Anterior cingulate cortex (tissue), 58 donors: ENCODE data around the gene TRPM2.
A peak's percentile ranks its signal among the peaks of the same experiment; 100 is the strongest.

ENCODE experiments used
- DNase-seq, 58 donors: peaks; one replicate each; lab custom pipeline; 2025; lab: John Stamatoyannopoulos, UW

Gene TRPM2

GRCh38 chr21:44321846-44322450, 31.5 kb upstream of the TRPM2 start:
- DNase-seq: no peak

GRCh38 chr21:44322621-44323325, 30.6 kb upstream of the TRPM2 start:
- DNase-seq: peak in 3 of 58 donors; percentile 33 to 35 (median 33)

GRCh38 chr21:44323591-44323990, 29.8 kb upstream of the TRPM2 start:
- DNase-seq: no peak

GRCh38 chr21:44324106-44324853, 29.1 kb upstream of the TRPM2 start:
- DNase-seq: no peak

- no peak for DNase-seq
Observed at GRCh38 chr21:44324854-44325107, 28.6 kb upstream of the TRPM2 start.

GRCh38 chr21:44325386-44326271, 27.8 kb upstream of the TRPM2 start:
- no peak for DNase-seq

GRCh38 chr21:44326272-44326647, 27.2 kb upstream of the TRPM2 start:
- no peak for DNase-seq

GRCh38 chr21:44326716-44327602, 26.5 kb upstream of the TRPM2 start:
- peak in 2 of 58 donors; percentile 2 to 28 for DNase-seq

- no peak for DNase-seq
Observed at GRCh38 chr21:44327603-44327974, 25.8 kb upstream of the TRPM2 start.

- no peak for DNase-seq
Observed at GRCh38 chr21:44328242-44328895, 25.1 kb upstream of the TRPM2 start.

GRCh38 chr21:44329086-44329889, 24.1 kb upstream of the TRPM2 start:
- peak in 15 of 58 donors; percentile 15 to 53 (median 35) for DNase-seq

GRCh38 chr21:44329971-44330681, 23.3 kb upstream of the TRPM2 start:
- DNase-seq: no peak

- DNase-seq: no peak
Observed at GRCh38 chr21:44330698-44331097, 22.7 kb upstream of the TRPM2 start.

GRCh38 chr21:44331209-44331608, 22.2 kb upstream of the TRPM2 start:
- no peak for DNase-seq

- DNase-seq: peak in 11 of 58 donors; percentile 19 to 63 (median 37)
Observed at GRCh38 chr21:44331650-44332307, 21.6 kb upstream of the TRPM2 start.

- DNase-seq: no peak
Observed at GRCh38 chr21:44332383-44332782, 21.0 kb upstream of the TRPM2 start.

- no peak for DNase-seq
Observed at GRCh38 chr21:44332965-44333364, 20.5 kb upstream of the TRPM2 start.
